ENCODE measurements around the gene FAT1.

DNA sequence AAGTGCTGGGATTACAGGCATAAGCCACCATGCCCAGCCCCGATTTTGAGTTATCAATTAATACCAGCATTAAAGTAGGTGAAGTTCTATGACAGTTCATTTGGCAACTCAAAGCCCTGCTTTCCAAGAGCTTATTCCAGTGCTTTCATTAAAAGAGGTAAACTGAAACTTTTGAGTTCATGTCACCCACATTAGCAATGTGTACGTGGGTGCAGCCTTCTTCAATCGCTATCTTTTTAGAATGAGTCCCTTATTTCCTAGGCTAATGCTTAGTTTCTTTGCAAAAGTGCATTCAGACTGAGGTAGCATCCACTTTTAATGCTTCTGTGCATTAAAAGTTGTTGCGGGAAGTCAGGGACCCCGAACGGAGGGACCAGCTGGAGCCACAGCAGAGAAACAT lies 142.2 kb downstream of the FAT1 start:
- TF ChIP-seq, protein P1, sequence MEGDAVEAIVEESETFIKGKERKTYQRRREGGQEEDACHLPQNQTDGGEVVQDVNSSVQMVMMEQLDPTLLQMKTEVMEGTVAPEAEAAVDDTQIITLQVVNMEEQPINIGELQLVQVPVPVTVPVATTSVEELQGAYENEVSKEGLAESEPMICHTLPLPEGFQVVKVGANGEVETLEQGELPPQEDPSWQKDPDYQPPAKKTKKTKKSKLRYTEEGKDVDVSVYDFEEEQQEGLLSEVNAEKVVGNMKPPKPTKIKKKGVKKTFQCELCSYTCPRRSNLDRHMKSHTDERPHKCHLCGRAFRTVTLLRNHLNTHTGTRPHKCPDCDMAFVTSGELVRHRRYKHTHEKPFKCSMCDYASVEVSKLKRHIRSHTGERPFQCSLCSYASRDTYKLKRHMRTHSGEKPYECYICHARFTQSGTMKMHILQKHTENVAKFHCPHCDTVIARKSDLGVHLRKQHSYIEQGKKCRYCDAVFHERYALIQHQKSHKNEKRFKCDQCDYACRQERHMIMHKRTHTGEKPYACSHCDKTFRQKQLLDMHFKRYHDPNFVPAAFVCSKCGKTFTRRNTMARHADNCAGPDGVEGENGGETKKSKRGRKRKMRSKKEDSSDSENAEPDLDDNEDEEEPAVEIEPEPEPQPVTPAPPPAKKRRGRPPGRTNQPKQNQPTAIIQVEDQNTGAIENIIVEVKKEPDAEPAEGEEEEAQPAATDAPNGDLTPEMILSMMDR (IDR thresholded peaks at IDR 0.05): no peak
- TF ChIP-seq POLR2A (IDR thresholded peaks at IDR 0.05) (no peak), POLR2AphosphoS5 (IDR thresholded peaks at IDR 0.05) (no peak)

Measured in suprapubic skin (tissue), 4 donors.